BLaER1 (cell line): ENCODE results near the gene ALDOA.
"Not testable (repeated sequence)": the region's sequence is repeated elsewhere in the genome, so short reads cannot be mapped to it uniquely, and the experiment has no call there.

Source experiments
- H3K27ac ChIP-seq: shearing (Covaris generic); formaldehyde crosslinking; 2 replicates; pipeline ENCODE4 v1.8.1; 2022
- H3K27me3 ChIP-seq: shearing (Covaris generic); formaldehyde crosslinking; 2 replicates; pipeline ENCODE4 v1.8.1; 2022
- H3K36me3 ChIP-seq: shearing (Covaris generic); formaldehyde crosslinking; 2 replicates; pipeline ENCODE4 v1.8.1; 2022
- H3K4me1 ChIP-seq: shearing (Covaris generic); formaldehyde crosslinking; 2 replicates; pipeline ENCODE4 v1.8.1; 2022
- H3K4me2 ChIP-seq: shearing (Covaris generic); formaldehyde crosslinking; 2 replicates; pipeline ENCODE4 v1.8.1; 2022
- H3K4me3 ChIP-seq: shearing (Covaris generic); formaldehyde crosslinking; 2 replicates; pipeline ENCODE4 v1.8.1; 2022
- H3K9ac ChIP-seq: shearing (Covaris generic); formaldehyde crosslinking; 2 replicates; pipeline ENCODE4 v1.8.1; 2022
- H3K9me3 ChIP-seq: shearing (Covaris generic); formaldehyde crosslinking; 2 replicates; pipeline ENCODE4 v1.8.1; 2022
- H4K20me1 ChIP-seq: shearing (Covaris generic); formaldehyde crosslinking; 2 replicates; pipeline ENCODE4 v1.8.1; 2022
- Cebpa-rat ChIP-seq: shearing (Covaris generic); IDR thresholded peaks from 2 replicates; pipeline ENCODE4 v1.8.1; 2022

ALDOA gene

GRCh38 chr16:30026449-30026848 is 39.1 kb upstream of the ALDOA start:
- TF ChIP-seq Cebpa-rat, result no peak
- H3K36me3 ChIP-seq, result no peaks in the 10 kb centered on the region
- H3K4me2 ChIP-seq, result no peak overlapping the region
- no peak overlapping the region for H3K9ac ChIP-seq
- peaks cover 7% of the 10 kb centered on the region for H3K4me1 ChIP-seq
- no peak overlapping the region for H3K4me3 ChIP-seq
- no peaks in the 10 kb centered on the region for H3K9me3 ChIP-seq
- peaks cover 22% of the 10 kb centered on the region; the same call in 1 of the 2 replicates for H4K20me1 ChIP-seq
- H3K27me3 ChIP-seq, result peaks cover 60% of the 10 kb centered on the region
- no peak overlapping the region for H3K27ac ChIP-seq

GRCh38 chr16:30027588-30028437 is 37.7 kb upstream of the ALDOA start:
- TF ChIP-seq Cebpa-rat, result no peak
- no peak overlapping the region for H3K4me2 ChIP-seq
- H4K20me1 ChIP-seq, result peaks cover 22% of the 10 kb centered on the region; the same call in 1 of the 2 replicates
- H3K4me1 ChIP-seq, result peaks cover 17% of the 10 kb centered on the region
- H3K27ac ChIP-seq, result no peak overlapping the region
- no peaks in the 10 kb centered on the region for H3K9me3 ChIP-seq
- H3K9ac ChIP-seq, result no peak overlapping the region
- H3K27me3 ChIP-seq, result peaks cover 67% of the 10 kb centered on the region
- no peak overlapping the region for H3K4me3 ChIP-seq
- no peaks in the 10 kb centered on the region for H3K36me3 ChIP-seq

GRCh38 chr16:30028438-30029076 is 37.0 kb upstream of the ALDOA start:
- TF ChIP-seq Cebpa-rat, result no peak
- peaks cover 24% of the 10 kb centered on the region for H3K4me1 ChIP-seq
- no peak overlapping the region for H3K9ac ChIP-seq
- H3K4me2 ChIP-seq, result no peak overlapping the region
- H3K36me3 ChIP-seq, result no peaks in the 10 kb centered on the region
- H3K27me3 ChIP-seq, result peaks cover 67% of the 10 kb centered on the region
- H3K9me3 ChIP-seq, result no peaks in the 10 kb centered on the region
- H4K20me1 ChIP-seq, result peaks cover 22% of the 10 kb centered on the region; the same call in 1 of the 2 replicates
- no peak overlapping the region for H3K27ac ChIP-seq
- no peak overlapping the region for H3K4me3 ChIP-seq

- peaks cover 67% of the 10 kb centered on the region for H3K27me3 ChIP-seq
- peaks cover 26% of the 10 kb centered on the region for H3K4me1 ChIP-seq
- H3K27ac ChIP-seq, result no peak overlapping the region
- no peak overlapping the region for H3K4me3 ChIP-seq
- H3K4me2 ChIP-seq, result no peak overlapping the region
- no peaks in the 10 kb centered on the region for H3K36me3 ChIP-seq
- H3K9ac ChIP-seq, result no peak overlapping the region
- no peaks in the 10 kb centered on the region for H3K9me3 ChIP-seq
- TF ChIP-seq Cebpa-rat, result no peak
- H4K20me1 ChIP-seq, result peaks cover 22% of the 10 kb centered on the region; the same call in 1 of the 2 replicates
Measured at GRCh38 chr16:30030011-30030685, 35.4 kb upstream of the ALDOA start.

- H3K27ac ChIP-seq, result no peak within 1 kb of the TSS
- H3K27me3 ChIP-seq, result peaks cover 59% of the 10 kb centered on the region
- H3K9me3 ChIP-seq, result no peaks in the 10 kb centered on the region
- H3K4me3 ChIP-seq, result no peak within 1 kb of the TSS
- no peak for TF ChIP-seq Cebpa-rat
- no peaks in the 10 kb centered on the region for H3K36me3 ChIP-seq
- H4K20me1 ChIP-seq, result peaks cover 22% of the 10 kb centered on the region; the same call in 1 of the 2 replicates
- H3K4me1 ChIP-seq, result peaks cover 26% of the 10 kb centered on the region
- H3K4me2 ChIP-seq, result peak within 1 kb of the TSS; percentile 55
- H3K9ac ChIP-seq, result no peak within 1 kb of the TSS
Measured at GRCh38 chr16:30030841-30031413, 34.6 kb upstream of the ALDOA start, which contains the start of gene TLCD3B. TSS of gene TLCD3B (minus strand) at chr16:30031271. CDS start at chr16:30030527, 744 bp downstream.

GRCh38 chr16:30031477-30031918 is 34.1 kb upstream of the ALDOA start:
- H3K4me3 ChIP-seq, result no peak overlapping the region

GRCh38 chr16:30032083-30032819 is 33.3 kb upstream of the ALDOA start:
- H3K36me3 ChIP-seq, result no peaks in the 10 kb centered on the region
- peak overlapping the region; percentile 55 for H3K4me2 ChIP-seq
- no peaks in the 10 kb centered on the region for H3K9me3 ChIP-seq
- peaks cover 49% of the 10 kb centered on the region for H3K27me3 ChIP-seq
- peaks cover 22% of the 10 kb centered on the region; the same call in 1 of the 2 replicates for H4K20me1 ChIP-seq
- no peak overlapping the region for H3K4me3 ChIP-seq
- H3K4me1 ChIP-seq, result peaks cover 26% of the 10 kb centered on the region
- H3K27ac ChIP-seq, result no peak overlapping the region
- H3K9ac ChIP-seq, result no peak overlapping the region
- no peak for TF ChIP-seq Cebpa-rat

More at GRCh38 chr16:30031477-30031918, 34.1 kb upstream of the ALDOA start:
- peaks cover 26% of the 10 kb centered on the region for H3K4me1 ChIP-seq
- no peak for TF ChIP-seq Cebpa-rat
- no peaks in the 10 kb centered on the region for H3K36me3 ChIP-seq
- peak overlapping the region; percentile 55 for H3K4me2 ChIP-seq
- no peak overlapping the region for H3K9ac ChIP-seq
- H3K27ac ChIP-seq, result no peak overlapping the region
- H3K9me3 ChIP-seq, result no peaks in the 10 kb centered on the region
- H4K20me1 ChIP-seq, result peaks cover 22% of the 10 kb centered on the region; the same call in 1 of the 2 replicates
- peaks cover 56% of the 10 kb centered on the region for H3K27me3 ChIP-seq

- Histone ChIP-seq H4K20me1 (peaks cover 16% of the 10 kb centered on the region; the same call in 1 of the 2 replicates), H3K36me3 (no peaks in the 10 kb centered on the region), H3K9me3 (no peaks in the 10 kb centered on the region), H3K4me1 (peaks cover 26% of the 10 kb centered on the region), H3K27ac (no peak overlapping the region), H3K9ac (no peak overlapping the region), H3K4me2 (peak overlapping the region; percentile 55), H3K4me3 (no peak overlapping the region), H3K27me3 (peaks cover 38% of the 10 kb centered on the region)
- no peak for TF ChIP-seq Cebpa-rat
Measured at GRCh38 chr16:30033270-30033669, 32.3 kb upstream of the ALDOA start.

GRCh38 chr16:30040221-30040620 is 25.3 kb upstream of the ALDOA start:
- Histone ChIP-seq H3K36me3 (no peaks in the 10 kb centered on the region), H4K20me1 (no peaks in the 10 kb centered on the region), H3K4me3 (no peak overlapping the region), H3K9me3 (no peaks in the 10 kb centered on the region), H3K4me2 (no peak overlapping the region), H3K4me1 (no peaks in the 10 kb centered on the region), H3K9ac (no peak overlapping the region), H3K27me3 (no peaks in the 10 kb centered on the region), H3K27ac (no peak overlapping the region)
- no peak for TF ChIP-seq Cebpa-rat

GRCh38 chr16:30040690-30041089 is 24.9 kb upstream of the ALDOA start:
- not testable (repeated sequence) for H3K9ac ChIP-seq, H3K9me3 ChIP-seq, H3K4me2 ChIP-seq, H3K4me3 ChIP-seq, H4K20me1 ChIP-seq, H3K4me1 ChIP-seq, H3K27ac ChIP-seq, H3K27me3 ChIP-seq, H3K36me3 ChIP-seq
